GM18519 (cell line): ENCODE data around the gene CFAP58.
A peak's percentile ranks its signal among the peaks of the same experiment; 100 is the strongest.

Experiments used
- ATAC-seq: cut with Tn5 transposase; IDR thresholded peaks from one replicate; pipeline ENCODE4 v1.9.1; 2021; ENCODE audit warnings: mild to moderate bottlenecking, moderate library complexity; ENCODE audit not compliant: unreplicated experiment, low FRiP score

The CFAP58 gene

GRCh38 chr10:104333032-104333727, 20.5 kb upstream of the CFAP58 start:
- ATAC-seq, result no peak

- no peak for ATAC-seq
Measured at GRCh38 chr10:104333728-104334373, 19.8 kb upstream of the CFAP58 start.

GRCh38 chr10:104334561-104334960, 19.1 kb upstream of the CFAP58 start:
- no peak for ATAC-seq

GRCh38 chr10:104334965-104335650, 18.5 kb upstream of the CFAP58 start:
- no peak for ATAC-seq

- ATAC-seq, result peak; percentile 22
Measured at GRCh38 chr10:104336821-104337467, 16.7 kb upstream of the CFAP58 start.

- ATAC-seq, result peak; percentile 25
Measured at GRCh38 chr10:104337521-104337984, 16.1 kb upstream of the CFAP58 start.

- ATAC-seq, result peak; percentile 52
Measured at GRCh38 chr10:104337985-104338735, 15.5 kb upstream of the CFAP58 start, which contains the start of gene ITPRIP. ITPRIP (minus strand) TSS chr10:104338465; CDS start chr10:104316051, 22,414 bp downstream.

GRCh38 chr10:104339469-104340110, 14.0 kb upstream of the CFAP58 start:
- ATAC-seq, result no peak

- no peak for ATAC-seq
Measured at GRCh38 chr10:104340111-104340526, 13.5 kb upstream of the CFAP58 start.

GRCh38 chr10:104340641-104341040, 13.0 kb upstream of the CFAP58 start:
- no peak for ATAC-seq

- ATAC-seq, result no peak
Measured at GRCh38 chr10:104342941-104343411, 10.7 kb upstream of the CFAP58 start.

- ATAC-seq, result no peak
Measured at GRCh38 chr10:104344219-104344618, 9.4 kb upstream of the CFAP58 start.

- no peak for ATAC-seq
Measured at GRCh38 chr10:104345515-104345914, 8.1 kb upstream of the CFAP58 start.

- no peak for ATAC-seq
Measured at GRCh38 chr10:104345941-104346340, 7.7 kb upstream of the CFAP58 start.

GRCh38 chr10:104347295-104348045, 6.2 kb upstream of the CFAP58 start:
- no peak for ATAC-seq

- no peak for ATAC-seq
Measured at GRCh38 chr10:104348601-104349000, 5.0 kb upstream of the CFAP58 start.

GRCh38 chr10:104349623-104350126, 4.0 kb upstream of the CFAP58 start:
- ATAC-seq, result peak; percentile 64

- peak; percentile 32 for ATAC-seq
Measured at GRCh38 chr10:104350127-104350635, 3.5 kb upstream of the CFAP58 start.
